Measurements from ENCODE around the gene R3HDML. TPM values are rescaled to one million over a fixed set of nuclear protein-coding genes. Genes with fewer than 3 reads are reported as not detected.

Gene R3HDML
- total RNA-seq, 1 experiment from 2014 or later: not detected

- DNase-seq (ENCODE audit: extremely low read depth, low read depth): no peak
Observed at GRCh38 chr20:44358776-44359175, 21.9 kb downstream of the R3HDML start.

GRCh38 chr20:44360221-44360620 lies 23.4 kb downstream of the R3HDML start:
- DNase-seq (ENCODE audit: extremely low read depth, low read depth): no peak

- DNase-seq (ENCODE audit: extremely low read depth, low read depth): no peak
Observed at GRCh38 chr20:44361021-44361420, 24.2 kb downstream of the R3HDML start.

GRCh38 chr20:44362466-44362940 lies 25.7 kb downstream of the R3HDML start:
- no peak for DNase-seq (ENCODE audit: extremely low read depth, low read depth)

- no peak for DNase-seq (ENCODE audit: extremely low read depth, low read depth)
Observed at GRCh38 chr20:44364068-44364467, 27.2 kb downstream of the R3HDML start.

- DNase-seq (ENCODE audit: extremely low read depth, low read depth): no peak
Observed at GRCh38 chr20:44364780-44365179, 27.9 kb downstream of the R3HDML start.

- DNase-seq (ENCODE audit: extremely low read depth, low read depth): no peak
Observed at GRCh38 chr20:44367746-44368145, 30.9 kb downstream of the R3HDML start.

- DNase-seq (ENCODE audit: extremely low read depth, low read depth): no peak
Observed at GRCh38 chr20:44370639-44371218, 33.9 kb downstream of the R3HDML start.

GRCh38 chr20:44382641-44383040 lies 45.8 kb downstream of the R3HDML start:
- no peak for DNase-seq (ENCODE audit: extremely low read depth, low read depth)

GRCh38 chr20:44384423-44385027 lies 47.7 kb downstream of the R3HDML start:
- peak; percentile 64 for DNase-seq (ENCODE audit: extremely low read depth, low read depth)

GRCh38 chr20:44388466-44389023 lies 51.7 kb downstream of the R3HDML start:
- DNase-seq (ENCODE audit: extremely low read depth, low read depth): peak; percentile 78

- no peak for DNase-seq (ENCODE audit: extremely low read depth, low read depth)
Observed at GRCh38 chr20:44389871-44390270, 53.0 kb downstream of the R3HDML start.

- DNase-seq (ENCODE audit: extremely low read depth, low read depth): no peak
Observed at GRCh38 chr20:44390280-44390679, 53.4 kb downstream of the R3HDML start.

GRCh38 chr20:44392088-44392775 lies 55.4 kb downstream of the R3HDML start:
- no peak for DNase-seq (ENCODE audit: extremely low read depth, low read depth)

GRCh38 chr20:44392776-44393607 lies 56.1 kb downstream of the R3HDML start:
- no peak for DNase-seq (ENCODE audit: extremely low read depth, low read depth)

GRCh38 chr20:44393608-44394451 lies 57.0 kb downstream of the R3HDML start:
- DNase-seq (ENCODE audit: extremely low read depth, low read depth): no peak

- DNase-seq (ENCODE audit: extremely low read depth, low read depth): no peak
Observed at GRCh38 chr20:44394452-44394701, 57.5 kb downstream of the R3HDML start.

GRCh38 chr20:44394702-44395460 lies 58.0 kb downstream of the R3HDML start:
- no peak for DNase-seq (ENCODE audit: extremely low read depth, low read depth)

All from NCI-H460 (cell line).